PC-9 (cell line): Measurements from ENCODE around the gene NECAB2. TPM values are rescaled to one million over a fixed set of nuclear protein-coding genes. Genes with fewer than 3 reads are reported as not detected.

Experiments
- BruUV-seq: library from RNA; stranded (reverse); fragments of 400-500 nt; replicated peaks from 2 replicates; lab custom pipeline; 2021; lab: Mats Ljungman, UMichigan
- CTCF ChIA-PET: fragments of 300-600 bp; sonication (Branson Sonifier 250); formaldehyde crosslinking; loops from one replicate; lab custom pipeline; 2022; ENCODE audit warnings: antibody characterized with exemption; lab: Charles Lee
- POLR2A ChIA-PET: fragments of 300-600 bp; sonication (Branson Sonifier 250); formaldehyde crosslinking; loops from one replicate; lab custom pipeline; 2022; ENCODE audit warnings: antibody characterized with exemption; ENCODE audit not compliant: unreplicated experiment; lab: Charles Lee
- DNase-seq, 2 experiments: peaks; one replicate each; pipeline versions ENCODE4 v3.0.0 to v3.0.0-alpha.2; 2015 to 2022; ENCODE audit warnings: mixed read lengths in 1 of 2
- H2AFZ ChIP-seq: fragments of 200-600 bp; sonication (generic); 2 replicates; pipeline ENCODE4 v1.8.1; 2017; ENCODE audit warnings: antibody characterized with exemption
- H3F3A ChIP-seq: fragments of 200-600 bp; sonication (generic); 2 replicates; pipeline ENCODE4 v1.8.1; 2017; ENCODE audit warnings: antibody characterized with exemption, mild to moderate bottlenecking, low read depth; ENCODE audit not compliant: insufficient read depth
- H3K27ac ChIP-seq: fragments of 200-600 bp; sonication (generic); 2 replicates; pipeline ENCODE4 v1.6.1; 2016; ENCODE audit warnings: mixed run types
- H3K27me3 ChIP-seq: fragments of 200-600 bp; sonication (generic); 2 replicates; pipeline ENCODE4 v1.6.1; 2016; ENCODE audit warnings: low read depth, mixed run types; ENCODE audit not compliant: insufficient read depth
- H3K36me3 ChIP-seq: fragments of 200-600 bp; sonication (generic); 2 replicates; pipeline ENCODE4 v1.6.1; 2016; ENCODE audit warnings: low read depth, mixed run types
- H3K4me1 ChIP-seq: fragments of 200-600 bp; sonication (generic); replicated peaks from 2 replicates; pipeline ENCODE4 v1.6.1; 2016; ENCODE audit warnings: mixed run types; ENCODE audit not compliant: insufficient read depth
- H3K4me2 ChIP-seq: fragments of 200-600 bp; sonication (generic); 2 replicates; pipeline ENCODE4 v1.6.1; 2017; ENCODE audit warnings: mixed run types
- H3K4me3 ChIP-seq: fragments of 200-600 bp; sonication (generic); 2 replicates; pipeline ENCODE4 v1.6.1; 2016; ENCODE audit warnings: mixed run types
- H3K79me2 ChIP-seq: fragments of 200-600 bp; sonication (generic); 2 replicates; pipeline ENCODE4 v1.6.1; 2017; ENCODE audit warnings: low read depth, mixed run types
- H3K9me2 ChIP-seq: fragments of 200-600 bp; sonication (generic); 2 replicates; pipeline ENCODE4 v1.8.1; 2017; ENCODE audit warnings: mild to moderate bottlenecking; ENCODE audit not compliant: insufficient read depth
- H3K9me3 ChIP-seq: fragments of 200-600 bp; sonication (generic); 2 replicates; pipeline ENCODE4 v1.8.1; 2016; ENCODE audit warnings: low read depth; ENCODE audit not compliant: insufficient read depth
- H4K20me1 ChIP-seq: fragments of 200-600 bp; sonication (generic); 2 replicates; pipeline ENCODE4 v1.8.1; 2017; ENCODE audit not compliant: insufficient read depth
- CTCF ChIP-seq: fragments of 200-600 bp; sonication (generic); conservative IDR thresholded peaks from 2 replicates; pipeline ENCODE4 v1.6.1; 2017; ENCODE audit warnings: mixed run types, antibody characterized with exemption, mild to moderate bottlenecking, moderate library complexity
- EZH2 ChIP-seq: fragments of 200-600 bp; sonication (generic); IDR thresholded peaks from 2 replicates; pipeline ENCODE4 v1.8.0; 2017; ENCODE audit warnings: antibody characterized with exemption, low read depth
- intact Hi-C: fragments of 100-400 bp; cut with micrococcal nuclease; formaldehyde crosslinking; loops from one replicate; pipeline ENCODE4 v1.10.0; 2022; ENCODE audit not compliant: unreplicated experiment
- total RNA-seq: library from RNA; stranded (reverse); gene quantifications from 2 replicates; pipeline ENCODE4 v1.2.3, GENCODE V29; 2021

The NECAB2 gene
- total RNA-seq, 1 experiment from 2014 or later, result 0.74 TPM

- intact Hi-C loops, result loop anchor here (5.0 kb wide), 1 partner anchor 71 kb away; the partner anchor contains the start of gene SLC38A8
- Histone ChIP-seq H3K27me3 (no peaks in the 10 kb centered on the region), H3K4me2 (no peak overlapping the region), H3K9me2 (no peaks in the 10 kb centered on the region), H3K9me3 (no peaks in the 10 kb centered on the region), H3K4me3 (no peak overlapping the region), H3K27ac (no peak overlapping the region), H3K4me1 (no peaks in the 10 kb centered on the region), H3F3A (no peaks in the 10 kb centered on the region), H3K79me2 (no peaks in the 10 kb centered on the region), H4K20me1 (no peaks in the 10 kb centered on the region), H3K36me3 (no peaks in the 10 kb centered on the region), H2AFZ (no peak overlapping the region)
- ChIA-PET POLR2A (no interaction called here), CTCF (interaction anchor here (0.6 kb wide), 1 partner anchor 88 kb away, joined by 10 read pairs; no protein-coding TSS in a partner anchor)
- TF ChIP-seq CTCF, result no peak
- TF ChIP-seq EZH2, result no peak
- BruUV-seq, result no TSS peak
- no peak for DNase-seq
Observed at GRCh38 chr16:83971165-83972130, 3.4 kb downstream of the NECAB2 start.

- Histone ChIP-seq H3K4me3 (no peak overlapping the region), H3K9me3 (no peaks in the 10 kb centered on the region), H3K4me1 (no peaks in the 10 kb centered on the region), H3K27me3 (no peaks in the 10 kb centered on the region), H4K20me1 (no peaks in the 10 kb centered on the region), H3K27ac (no peak overlapping the region), H3K4me2 (no peak overlapping the region), H3K79me2 (no peaks in the 10 kb centered on the region), H2AFZ (no peak overlapping the region), H3K9me2 (no peaks in the 10 kb centered on the region), H3K36me3 (no peaks in the 10 kb centered on the region), H3F3A (no peaks in the 10 kb centered on the region)
- no peak for TF ChIP-seq CTCF
- no peak for TF ChIP-seq EZH2
- ChIA-PET CTCF (interaction anchor here (0.6 kb wide), 1 partner anchor 87 kb away, joined by 10 read pairs; no protein-coding TSS in a partner anchor), POLR2A (no interaction called here)
- BruUV-seq, result no TSS peak
- intact Hi-C loops, result loop anchor here (5.0 kb wide), 1 partner anchor 70 kb away; the partner anchor contains the start of gene SLC38A8
- no peak for DNase-seq
Observed at GRCh38 chr16:83972256-83973008, 4.4 kb downstream of the NECAB2 start.

GRCh38 chr16:83973077-83973476 is 5.0 kb downstream of the NECAB2 start:
- CTCF ChIA-PET, result no interaction called here

More at GRCh38 chr16:83973077-83973476, 5.0 kb downstream of the NECAB2 start:
- Histone ChIP-seq H3K79me2 (no peaks in the 10 kb centered on the region), H3K27me3 (no peaks in the 10 kb centered on the region), H3K9me3 (no peaks in the 10 kb centered on the region), H4K20me1 (no peaks in the 10 kb centered on the region), H3K4me2 (no peak overlapping the region), H3K4me1 (no peaks in the 10 kb centered on the region), H3K27ac (no peak overlapping the region), H3K9me2 (no peaks in the 10 kb centered on the region), H3F3A (no peaks in the 10 kb centered on the region), H3K36me3 (no peaks in the 10 kb centered on the region), H3K4me3 (no peak overlapping the region), H2AFZ (no peak overlapping the region)
- intact Hi-C loops, result loop anchor here (5.0 kb wide), 1 partner anchor 69 kb away; the partner anchor contains the start of gene SLC38A8
- no TSS peak for BruUV-seq
- POLR2A ChIA-PET, result no interaction called here
- TF ChIP-seq CTCF (no peak), EZH2 (no peak)
- no peak for DNase-seq
